GM12875 (cell line): Measurements from ENCODE around the gene TAF6.

Experiments used
- H3K4me3 ChIP-seq: one replicate; pipeline ENCODE4 v1.5.1; 2011; ENCODE audit warnings: low read depth, low read length, control low read depth
- CTCF ChIP-seq: IDR thresholded peaks from 2 replicates; pipeline ENCODE4 v1.5.1; 2011; ENCODE audit warnings: low read depth, mild to moderate bottlenecking, control low read depth, inconsistent platforms, low read length, moderate library complexity, borderline replicate concordance; ENCODE audit not compliant: insufficient read depth

Gene TAF6

GRCh38 chr7:100126239-100126930 lies 7.2 kb upstream of the TAF6 start:
- H3K4me3 ChIP-seq, result peak overlapping the region; percentile 87

GRCh38 chr7:100124301-100125230 lies 5.4 kb upstream of the TAF6 start:
- no peak for TF ChIP-seq CTCF
- H3K4me3 ChIP-seq, result no peak overlapping the region

More at GRCh38 chr7:100126239-100126930, 7.2 kb upstream of the TAF6 start:
- TF ChIP-seq CTCF, result no peak

GRCh38 chr7:100122568-100122967 lies 3.4 kb upstream of the TAF6 start:
- TF ChIP-seq CTCF, result no peak
- H3K4me3 ChIP-seq, result no peak overlapping the region

GRCh38 chr7:100122067-100122466 lies 2.9 kb upstream of the TAF6 start:
- H3K4me3 ChIP-seq, result no peak overlapping the region
- no peak for TF ChIP-seq CTCF

- H3K4me3 ChIP-seq, result no peak overlapping the region
- no peak for TF ChIP-seq CTCF
Observed at GRCh38 chr7:100120733-100121036, 1.5 kb upstream of the TAF6 start.

GRCh38 chr7:100119970-100120732 lies 993 bp upstream of the TAF6 start:
- no peak for TF ChIP-seq CTCF
- H3K4me3 ChIP-seq, result peak overlapping the region; percentile 69
